IMR-90 (cell line): ENCODE results near the gene KAZN. TPM values are rescaled to one million over a fixed set of nuclear protein-coding genes. Genes with fewer than 3 reads are reported as not detected.

Experiments used
- ATAC-seq: fragments of 200-7000 bp; cut with Tn5 transposase; 2 replicates; pipeline ENCODE4 v1.9.1; 2020; ENCODE audit warnings: low read depth, mild to moderate bottlenecking, moderate library complexity
- BruUV-seq: library from RNA; stranded (reverse); fragments of 400-500 nt; replicated peaks from 2 replicates; lab custom pipeline; 2021; lab: Mats Ljungman, UMichigan
- CTCF ChIA-PET: fragments of 300-600 bp; formaldehyde crosslinking; extraction: SDS; loops from one replicate; lab custom pipeline; 2021; ENCODE audit warnings: antibody characterized with exemption; lab: Yijun Ruan, JAX
- POLR2A ChIA-PET: fragments of 300-600 bp; sonication (Branson Sonifier 250); formaldehyde crosslinking; loops from one replicate; lab custom pipeline; 2022; ENCODE audit warnings: antibody characterized with exemption; ENCODE audit not compliant: unreplicated experiment; lab: Charles Lee
- DNase-seq: peaks from one replicate; pipeline ENCODE4 v3.0.0; 2013
- H2AFZ ChIP-seq: replicated peaks from 2 replicates; pipeline ENCODE3; 2013; ENCODE audit warnings: low read length, mild to moderate bottlenecking; ENCODE audit not compliant: poor library complexity
- H2AK5ac ChIP-seq: 2 replicates; pipeline ENCODE4 v1.6.1; 2013; ENCODE audit warnings: low read depth, low read length, inconsistent platforms
- H2AK9ac ChIP-seq: replicated peaks from 2 replicates; pipeline ENCODE3; 2013; ENCODE audit warnings: mild to moderate bottlenecking, low read depth, low read length, moderate library complexity; ENCODE audit not compliant: poor library complexity
- H2BK120ac ChIP-seq: 2 replicates; pipeline ENCODE4 v1.6.1; 2013; ENCODE audit warnings: low read depth, low read length, inconsistent platforms
- H2BK15ac ChIP-seq: 3 replicates; pipeline ENCODE4 v1.6.1; 2013; ENCODE audit warnings: low read depth, low read length, inconsistent platforms
- H2BK20ac ChIP-seq: 2 replicates; pipeline ENCODE4 v1.6.1; 2013; ENCODE audit warnings: low read depth, mild to moderate bottlenecking, inconsistent platforms, low read length, moderate library complexity
- H2BK5ac ChIP-seq: 2 replicates; pipeline ENCODE4 v1.6.1; 2013; ENCODE audit warnings: mild to moderate bottlenecking, low read depth, low read length, inconsistent platforms; ENCODE audit not compliant: poor library complexity, severe bottlenecking
- H3K14ac ChIP-seq: replicated peaks from 2 replicates; pipeline ENCODE4 v1.6.1; 2013; ENCODE audit warnings: low read depth, low read length, inconsistent platforms
- H3K18ac ChIP-seq: 2 replicates; pipeline ENCODE4 v1.6.1; 2013; ENCODE audit warnings: low read depth, low read length, control low read depth
- H3K23ac ChIP-seq: 2 replicates; pipeline ENCODE4 v1.6.1; 2013; ENCODE audit warnings: low read depth, low read length, inconsistent platforms
- H3K27ac ChIP-seq: 2 replicates; pipeline ENCODE4 v1.5.1; 2013; ENCODE audit warnings: mild to moderate bottlenecking, control low read depth, low read length; ENCODE audit not compliant: insufficient read depth
- H3K27me3 ChIP-seq: 2 replicates; pipeline ENCODE4 v1.6.1; 2013; ENCODE audit warnings: low read length; ENCODE audit not compliant: control insufficient read depth, insufficient read depth
- H3K36me3 ChIP-seq: 2 replicates; pipeline ENCODE4 v1.6.1; 2013; ENCODE audit warnings: low read length, mixed read lengths; ENCODE audit not compliant: control insufficient read depth, insufficient read depth
- H3K4ac ChIP-seq: 2 replicates; pipeline ENCODE4 v1.6.1; 2013; ENCODE audit warnings: low read depth, low read length, inconsistent platforms
- H3K4me1 ChIP-seq: 2 replicates; pipeline ENCODE4 v1.6.1; 2013; ENCODE audit warnings: low read length, mixed read lengths; ENCODE audit not compliant: control insufficient read depth, insufficient read depth
- H3K4me2 ChIP-seq: 2 replicates; pipeline ENCODE4 v1.6.1; 2013; ENCODE audit warnings: low read depth, mild to moderate bottlenecking, control low read depth, low read length, moderate library complexity
- H3K4me3 ChIP-seq: 2 replicates; pipeline ENCODE4 v1.5.1; 2013; ENCODE audit warnings: low read depth, mild to moderate bottlenecking, control low read depth, low read length, moderate library complexity; ENCODE audit not compliant: insufficient read depth
- H3K56ac ChIP-seq: 2 replicates; pipeline ENCODE4 v1.6.1; 2013; ENCODE audit warnings: low read length, inconsistent platforms; ENCODE audit not compliant: insufficient read depth; ENCODE audit errors: extremely low read depth
- H3K79me1 ChIP-seq, 2 experiments: 2 replicates each; pipeline ENCODE4 v1.6.1; 2013; ENCODE audit warnings: low read length in 2 of 2, inconsistent platforms in 1 of 2, low read depth in 1 of 2
- H3K9ac ChIP-seq: 2 replicates; pipeline ENCODE4 v1.6.1; 2013; ENCODE audit warnings: low read depth, low read length, control low read depth
- H3K9me1 ChIP-seq: 2 replicates; pipeline ENCODE4 v1.6.1; 2013; ENCODE audit warnings: low read length, inconsistent platforms; ENCODE audit not compliant: insufficient read depth
- H3K9me3 ChIP-seq: 2 replicates; pipeline ENCODE4 v1.6.1; 2013; ENCODE audit warnings: low read length; ENCODE audit not compliant: control insufficient read depth, insufficient read depth
- H4K20me1 ChIP-seq: 2 replicates; pipeline ENCODE4 v1.6.1; 2013; ENCODE audit warnings: low read length, inconsistent platforms; ENCODE audit not compliant: insufficient read depth
- H4K5ac ChIP-seq: 2 replicates; pipeline ENCODE4 v1.6.1; 2013; ENCODE audit warnings: mild to moderate bottlenecking, low read depth, low read length, control low read depth
- H4K8ac ChIP-seq, 2 experiments: 2 replicates each; pipeline ENCODE4 v1.6.1; 2013; ENCODE audit warnings: low read depth in 2 of 2, low read length in 2 of 2, control low read depth in 1 of 2, inconsistent platforms in 1 of 2
- H4K91ac ChIP-seq: 2 replicates; pipeline ENCODE4 v1.6.1; 2013; ENCODE audit warnings: low read depth, low read length, inconsistent platforms; ENCODE audit not compliant: insufficient read depth
- BHLHE40 ChIP-seq: fragments of 150-350 bp; IDR thresholded peaks from 2 replicates; pipeline ENCODE4 v1.6.1; 2016; ENCODE audit warnings: mild to moderate bottlenecking, low read depth, low read length
- CEBPB ChIP-seq: IDR thresholded peaks from 2 replicates; pipeline ENCODE4 v1.6.1; 2012; ENCODE audit warnings: low read depth, low read length, improper control_type of control experiment
- CHD1 ChIP-seq: IDR thresholded peaks from 2 replicates; pipeline ENCODE4 v1.6.1; 2012; ENCODE audit warnings: low read depth, low read length, improper control_type of control experiment
- RAD21 ChIP-seq: IDR thresholded peaks from 2 replicates; pipeline ENCODE4 v1.6.1; 2012; ENCODE audit warnings: low read length, improper control_type of control experiment
- WGBS, 2 experiments: methylation state at CpG; one replicate each; pipeline versions ENCODE4 v1.1.5 to v1.1.7; 2013; ENCODE audit warnings: missing lambda C conversion rate in 2 of 2; ENCODE audit not compliant: insufficient read length in 1 of 2; ENCODE audit errors: extremely low coverage in 2 of 2; 5-methylcytosine and 5-hydroxymethylcytosine counted together
- dilution Hi-C: fragments of 300-500 bp; cut with HindIII; formaldehyde crosslinking; loops from one replicate; pipeline ENCODE4 v1.14.3; 2018; ENCODE audit warnings: low sequenced_read_pairs; ENCODE audit not compliant: unreplicated experiment
- in situ Hi-C: fragments of 300-500 bp; cut with MboI; formaldehyde crosslinking; loops from 3 replicates; pipeline ENCODE4 v1.14.3; 2019; ENCODE audit warnings: low sequenced_read_pairs, inconsistent platforms, mixed read lengths
- intact Hi-C: fragments of 100-400 bp; cut with micrococcal nuclease; formaldehyde crosslinking; loops from 2 replicates; pipeline ENCODE4 v1.10.0; 2022
- polyA plus RNA-seq, 3 experiments: library from polyadenylated mRNA; depleted of rRNA; stranded (reverse); fragments of >200 nt; gene quantifications; 2 replicates each; pipeline ENCODE4 v1.2.3, GENCODE V29; 2012; ENCODE audit warnings: low replicate concordance in 1 of 3
- total RNA-seq: library from RNA; depleted of rRNA; stranded (reverse); fragments of >200 nt; gene quantifications from 2 replicates; pipeline ENCODE4 v1.2.3, GENCODE V29; 2012
- TF ChIP-seq, protein P1 (sequence below): conservative IDR thresholded peaks from 2 replicates; pipeline ENCODE4 v1.5.1; 2012; ENCODE audit warnings: mild to moderate bottlenecking, low read depth, low read length, improper control_type of control experiment

KAZN gene
- total and polyA plus RNA-seq, 2 of the 4 experiments (the other 2 are of a cell fraction): 5.2 to 10.5 TPM

GRCh38 chr1:15060104-15060503 lies 461.6 kb downstream of the KAZN start:
- no peak overlapping the region for H2BK5ac ChIP-seq
- dilution Hi-C loops (no loop called here), intact Hi-C loops (no loop called here), in situ Hi-C loops (no loop called here)
- no peak overlapping the region for H2AK9ac ChIP-seq
- ChIA-PET POLR2A (no interaction called here), CTCF (no interaction called here)
- no peak overlapping the region for H4K91ac ChIP-seq
- H3K36me3 ChIP-seq: peaks cover 69% of the 10 kb centered on the region
- peaks cover 6% of the 10 kb centered on the region for H3K9me3 ChIP-seq
- WGBS, 2 experiments: 95% methylated on average over 8 of the region's 25 CpGs; no CpG with 5 or more reads in 1 of the 2 experiments
- no peak overlapping the region for H3K23ac ChIP-seq
- H3K27ac ChIP-seq: no peak overlapping the region
- no peak overlapping the region for H3K18ac ChIP-seq
- no peaks in the 10 kb centered on the region for H3K27me3 ChIP-seq
- BruUV-seq: no TSS peak
- TF ChIP-seq BHLHE40: no peak
- TF ChIP-seq, protein P1, sequence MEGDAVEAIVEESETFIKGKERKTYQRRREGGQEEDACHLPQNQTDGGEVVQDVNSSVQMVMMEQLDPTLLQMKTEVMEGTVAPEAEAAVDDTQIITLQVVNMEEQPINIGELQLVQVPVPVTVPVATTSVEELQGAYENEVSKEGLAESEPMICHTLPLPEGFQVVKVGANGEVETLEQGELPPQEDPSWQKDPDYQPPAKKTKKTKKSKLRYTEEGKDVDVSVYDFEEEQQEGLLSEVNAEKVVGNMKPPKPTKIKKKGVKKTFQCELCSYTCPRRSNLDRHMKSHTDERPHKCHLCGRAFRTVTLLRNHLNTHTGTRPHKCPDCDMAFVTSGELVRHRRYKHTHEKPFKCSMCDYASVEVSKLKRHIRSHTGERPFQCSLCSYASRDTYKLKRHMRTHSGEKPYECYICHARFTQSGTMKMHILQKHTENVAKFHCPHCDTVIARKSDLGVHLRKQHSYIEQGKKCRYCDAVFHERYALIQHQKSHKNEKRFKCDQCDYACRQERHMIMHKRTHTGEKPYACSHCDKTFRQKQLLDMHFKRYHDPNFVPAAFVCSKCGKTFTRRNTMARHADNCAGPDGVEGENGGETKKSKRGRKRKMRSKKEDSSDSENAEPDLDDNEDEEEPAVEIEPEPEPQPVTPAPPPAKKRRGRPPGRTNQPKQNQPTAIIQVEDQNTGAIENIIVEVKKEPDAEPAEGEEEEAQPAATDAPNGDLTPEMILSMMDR: no peak
- no peak for TF ChIP-seq RAD21
- no peak for TF ChIP-seq CHD1
- no peak for TF ChIP-seq CEBPB
- H3K4me3 ChIP-seq: no peak overlapping the region
- H4K8ac ChIP-seq: no peak overlapping the region
- H3K4me2 ChIP-seq: no peak overlapping the region
- H3K4ac ChIP-seq: no peak overlapping the region
- H3K79me1 ChIP-seq: peaks cover 0 to 3% of the 10 kb centered on the region in 2 experiments; a peak in 1 of 4 replicates
- ATAC-seq (no peak), DNase-seq (no peak)
- no peak overlapping the region for H2BK15ac ChIP-seq
- H2BK120ac ChIP-seq: no peak overlapping the region
- no peak overlapping the region for H2AFZ ChIP-seq
- H3K56ac ChIP-seq: no peak overlapping the region
- no peak overlapping the region for H2AK5ac ChIP-seq
- no peak overlapping the region for H2BK20ac ChIP-seq
- H4K5ac ChIP-seq: no peak overlapping the region
- no peak overlapping the region for H3K9ac ChIP-seq
- H3K14ac ChIP-seq: no peak overlapping the region
- no peaks in the 10 kb centered on the region for H3K4me1 ChIP-seq
- peaks cover 3% of the 10 kb centered on the region; the same call in 1 of the 2 replicates for H3K9me1 ChIP-seq
- H4K20me1 ChIP-seq: peaks cover 11% of the 10 kb centered on the region
